Keratinocyte (primary cell): Measurements from ENCODE around the gene MEAK7.

Experiments used
- CTCF ChIP-seq, 3 experiments: IDR thresholded peaks in 1 of 3; conservative IDR thresholded peaks in 1 of 3; optimal IDR thresholded peaks in 1 of 3; 2 replicates in 2 of 3; 3 replicates in 1 of 3; pipeline versions ENCODE3 to v1.5.1; 2011; ENCODE audit warnings: low read length in 3 of 3, mild to moderate bottlenecking in 3 of 3, moderate library complexity in 2 of 3, control low read depth in 1 of 3, inconsistent platforms in 1 of 3; ENCODE audit not compliant: insufficient read depth in 2 of 3; ENCODE audit errors: extremely low read depth in 1 of 3
- EZH2 ChIP-seq: IDR thresholded peaks from one replicate; pipeline ENCODE4 v1.6.1; 2012; ENCODE audit warnings: inconsistent platforms, mild to moderate bottlenecking, low read length, moderate library complexity

- TF ChIP-seq CTCF (optimal IDR thresholded peaks at IDR 0.05 in 1 of 3, IDR thresholded peaks at IDR 0.05 in 1 of 3, conservative IDR thresholded peaks at IDR 0.05 in 1 of 3; ENCODE audit: extremely low read depth in 1 of 3, insufficient read depth in 2 of 3, low read length in 3 of 3) (no peak), EZH2 (no peak)
Measured at GRCh38 chr16:84537491-84538151, 33.2 kb upstream of the MEAK7 start.
